Anterior cingulate cortex (tissue), 58 donors: ENCODE measurements around the gene PBX3.

Experiments
- DNase-seq, 58 donors: peaks; one replicate each; lab custom pipeline; 2025; lab: John Stamatoyannopoulos, UW

PBX3 gene

GRCh38 chr9:125747053-125747764 is at the start of gene PBX3:
TSS of gene PBX3 (plus strand) at chr9:125747373.
- DNase-seq, result peak in 21 of 58 donors; percentile 9 to 62 (median 40)

- DNase-seq, result no peak
Measured at GRCh38 chr9:125699870-125700269, 47.3 kb upstream of the PBX3 start.

- no peak for DNase-seq
Measured at GRCh38 chr9:125700791-125701190, 46.4 kb upstream of the PBX3 start.

GRCh38 chr9:125701351-125701750 is 45.8 kb upstream of the PBX3 start:
- no peak for DNase-seq

GRCh38 chr9:125703662-125704061 is 43.5 kb upstream of the PBX3 start:
- no peak for DNase-seq

- no peak for DNase-seq
Measured at GRCh38 chr9:125705893-125706292, 41.3 kb upstream of the PBX3 start.

- peak; percentile 57 to 98 (median 94) for DNase-seq
Measured at GRCh38 chr9:125706651-125707471, 40.3 kb upstream of the PBX3 start, which contains the start of gene MAPKAP1. TSS of gene MAPKAP1 (minus strand) at chr9:125707208. CDS start at chr9:125672574, 34,634 bp downstream.

- no peak for DNase-seq
Measured at GRCh38 chr9:125707472-125707804, 39.7 kb upstream of the PBX3 start.

GRCh38 chr9:125726456-125727132 is 20.6 kb upstream of the PBX3 start:
- no peak for DNase-seq

GRCh38 chr9:125730168-125730567 is 17.0 kb upstream of the PBX3 start:
- DNase-seq, result no peak

- DNase-seq, result no peak
Measured at GRCh38 chr9:125732562-125732961, 14.6 kb upstream of the PBX3 start.

- no peak for DNase-seq
Measured at GRCh38 chr9:125739436-125739835, 7.7 kb upstream of the PBX3 start.

GRCh38 chr9:125742657-125743056 is 4.5 kb upstream of the PBX3 start:
- no peak for DNase-seq

- DNase-seq, result no peak
Measured at GRCh38 chr9:125743682-125744428, 3.3 kb upstream of the PBX3 start.

- DNase-seq, result no peak
Measured at GRCh38 chr9:125744616-125745015, 2.6 kb upstream of the PBX3 start.

GRCh38 chr9:125745018-125745417 is 2.2 kb upstream of the PBX3 start:
- no peak for DNase-seq

GRCh38 chr9:125745682-125746016 is 1.5 kb upstream of the PBX3 start:
- no peak for DNase-seq

GRCh38 chr9:125746017-125746773 is 978 bp upstream of the PBX3 start:
- peak in 57 of 58 donors; percentile 24 to 96 (median 86) for DNase-seq

- peak in 1 of 58 donors; percentile 54 for DNase-seq
Measured at GRCh38 chr9:125746774-125747052, 460 bp upstream of the PBX3 start.
